Astrocyte of the cerebellum (primary cell): ENCODE measurements around the gene KLHL3.
"Not testable (repeated sequence)": the region's sequence is repeated elsewhere in the genome, so short reads cannot be mapped to it uniquely, and the experiment has no call there.

ENCODE experiments used
- DNase-seq: peaks from one replicate; pipeline ENCODE4 v3.0.0-alpha.2; 2011; ENCODE audit warnings: low read depth
- H3K4me3 ChIP-seq: 2 replicates; pipeline ENCODE4 v1.5.1; 2011; ENCODE audit warnings: mild to moderate bottlenecking, low read depth, low read length, moderate library complexity
- in situ Hi-C: cut with HindIII; loops from 2 replicates; pipeline ENCODE4 v1.10.0; 2017; ENCODE audit warnings: low sequenced_read_pairs
- TF ChIP-seq, protein P1 (sequence below): IDR thresholded peaks from 2 replicates; pipeline ENCODE4 v1.5.1; 2012; ENCODE audit warnings: low read length, low read depth, moderate library complexity, mild to moderate bottlenecking; ENCODE audit errors: missing control alignments

Gene KLHL3, protein sequence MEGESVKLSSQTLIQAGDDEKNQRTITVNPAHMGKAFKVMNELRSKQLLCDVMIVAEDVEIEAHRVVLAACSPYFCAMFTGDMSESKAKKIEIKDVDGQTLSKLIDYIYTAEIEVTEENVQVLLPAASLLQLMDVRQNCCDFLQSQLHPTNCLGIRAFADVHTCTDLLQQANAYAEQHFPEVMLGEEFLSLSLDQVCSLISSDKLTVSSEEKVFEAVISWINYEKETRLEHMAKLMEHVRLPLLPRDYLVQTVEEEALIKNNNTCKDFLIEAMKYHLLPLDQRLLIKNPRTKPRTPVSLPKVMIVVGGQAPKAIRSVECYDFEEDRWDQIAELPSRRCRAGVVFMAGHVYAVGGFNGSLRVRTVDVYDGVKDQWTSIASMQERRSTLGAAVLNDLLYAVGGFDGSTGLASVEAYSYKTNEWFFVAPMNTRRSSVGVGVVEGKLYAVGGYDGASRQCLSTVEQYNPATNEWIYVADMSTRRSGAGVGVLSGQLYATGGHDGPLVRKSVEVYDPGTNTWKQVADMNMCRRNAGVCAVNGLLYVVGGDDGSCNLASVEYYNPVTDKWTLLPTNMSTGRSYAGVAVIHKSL

DNA sequence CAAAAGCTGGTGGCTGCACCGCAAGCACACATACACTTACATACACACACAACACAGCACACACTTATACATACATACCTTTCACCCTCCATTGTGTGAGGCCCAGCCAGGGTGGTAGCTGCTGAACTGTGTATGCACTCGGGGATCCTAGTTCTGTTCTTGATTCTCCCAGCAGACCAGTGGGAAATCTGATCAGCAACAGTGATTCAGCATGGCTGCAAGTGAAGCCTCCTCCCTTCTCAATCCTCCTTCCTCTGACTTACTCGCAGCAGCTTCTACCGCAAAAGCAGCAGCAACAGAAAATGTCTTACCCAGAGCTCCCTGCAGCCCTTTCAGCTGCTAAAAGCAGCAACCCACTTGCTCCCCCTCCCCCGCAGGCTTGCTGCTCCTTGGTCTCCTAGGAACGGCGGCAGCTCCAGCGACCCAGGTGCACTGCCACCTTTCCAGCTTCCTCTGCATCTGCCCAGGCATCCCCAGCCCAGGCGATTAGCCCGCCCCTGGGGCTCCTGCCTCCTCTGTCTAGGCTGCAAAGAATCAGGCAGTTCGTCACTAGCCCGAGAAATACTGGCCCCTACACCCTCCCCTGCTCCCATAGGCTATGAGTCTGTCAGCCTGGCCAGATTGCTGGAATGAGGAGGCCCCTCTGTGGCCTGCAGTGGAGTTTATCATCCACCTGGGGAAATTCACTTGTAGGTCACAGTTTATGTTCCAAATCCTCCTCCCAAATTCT, at the start of gene KLHL3:
KLHL3 (minus strand) TSS at position 535 of the 730 bp plus-strand sequence; CDS start at position 92, 443 bp downstream.
- TF ChIP-seq, protein P1, sequence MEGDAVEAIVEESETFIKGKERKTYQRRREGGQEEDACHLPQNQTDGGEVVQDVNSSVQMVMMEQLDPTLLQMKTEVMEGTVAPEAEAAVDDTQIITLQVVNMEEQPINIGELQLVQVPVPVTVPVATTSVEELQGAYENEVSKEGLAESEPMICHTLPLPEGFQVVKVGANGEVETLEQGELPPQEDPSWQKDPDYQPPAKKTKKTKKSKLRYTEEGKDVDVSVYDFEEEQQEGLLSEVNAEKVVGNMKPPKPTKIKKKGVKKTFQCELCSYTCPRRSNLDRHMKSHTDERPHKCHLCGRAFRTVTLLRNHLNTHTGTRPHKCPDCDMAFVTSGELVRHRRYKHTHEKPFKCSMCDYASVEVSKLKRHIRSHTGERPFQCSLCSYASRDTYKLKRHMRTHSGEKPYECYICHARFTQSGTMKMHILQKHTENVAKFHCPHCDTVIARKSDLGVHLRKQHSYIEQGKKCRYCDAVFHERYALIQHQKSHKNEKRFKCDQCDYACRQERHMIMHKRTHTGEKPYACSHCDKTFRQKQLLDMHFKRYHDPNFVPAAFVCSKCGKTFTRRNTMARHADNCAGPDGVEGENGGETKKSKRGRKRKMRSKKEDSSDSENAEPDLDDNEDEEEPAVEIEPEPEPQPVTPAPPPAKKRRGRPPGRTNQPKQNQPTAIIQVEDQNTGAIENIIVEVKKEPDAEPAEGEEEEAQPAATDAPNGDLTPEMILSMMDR: no peak
- in situ Hi-C loops: no loop called here
- DNase-seq: no peak
- peak within 1 kb of the TSS; percentile 36 for H3K4me3 ChIP-seq

DNA sequence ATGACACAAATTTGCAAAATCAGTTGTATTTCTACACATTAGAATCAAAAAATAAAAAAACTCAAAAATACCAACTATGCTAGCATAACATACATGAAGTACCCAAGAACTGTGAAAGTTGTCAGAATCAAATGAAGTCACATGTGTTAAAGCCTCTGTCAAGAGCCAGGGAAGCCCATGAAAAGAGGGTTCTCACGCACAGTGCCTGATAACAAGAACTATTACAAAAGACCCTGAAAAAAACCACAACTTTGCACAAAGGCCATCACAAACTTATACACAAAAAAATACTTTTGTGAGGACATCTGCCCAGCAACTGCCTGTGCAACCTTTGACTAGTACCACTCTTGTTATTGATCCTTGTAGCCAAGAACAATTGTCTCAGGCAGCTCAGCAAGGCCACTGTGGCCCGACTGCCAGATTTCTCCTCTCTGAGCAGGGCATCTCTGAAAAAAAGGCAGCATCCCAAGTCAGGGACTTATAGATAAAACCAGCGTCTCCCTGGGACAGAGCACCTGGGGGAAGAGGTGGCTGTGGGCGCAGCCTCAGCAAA, 47.2 kb upstream of the KLHL3 start:
- in situ Hi-C loops: no loop called here
- TF ChIP-seq, protein P1: no peak
- H3K4me3 ChIP-seq: no peak overlapping the region
- DNase-seq: no peak

DNA sequence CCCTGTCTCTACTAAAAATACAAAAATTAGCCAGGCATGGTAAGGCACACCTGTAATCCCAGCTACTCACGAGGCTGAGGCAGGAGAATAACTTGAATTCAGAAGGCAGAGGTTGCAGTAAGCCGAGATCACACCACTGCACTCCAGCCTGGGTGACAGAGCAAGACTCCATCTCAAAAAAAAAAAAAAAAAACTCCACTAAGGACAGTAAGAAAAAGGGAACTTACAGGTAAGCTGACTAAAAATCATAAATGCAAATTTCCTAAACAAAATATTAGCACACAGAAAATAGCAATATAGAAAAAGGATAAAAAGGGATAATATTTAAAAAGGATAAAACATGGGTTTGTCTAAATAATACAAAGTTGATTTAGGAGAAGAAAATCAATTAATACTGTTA, 46.2 kb upstream of the KLHL3 start:
- in situ Hi-C loops: no loop called here
- no peak overlapping the region for H3K4me3 ChIP-seq
- TF ChIP-seq, protein P1: no peak
- DNase-seq: no peak

DNA sequence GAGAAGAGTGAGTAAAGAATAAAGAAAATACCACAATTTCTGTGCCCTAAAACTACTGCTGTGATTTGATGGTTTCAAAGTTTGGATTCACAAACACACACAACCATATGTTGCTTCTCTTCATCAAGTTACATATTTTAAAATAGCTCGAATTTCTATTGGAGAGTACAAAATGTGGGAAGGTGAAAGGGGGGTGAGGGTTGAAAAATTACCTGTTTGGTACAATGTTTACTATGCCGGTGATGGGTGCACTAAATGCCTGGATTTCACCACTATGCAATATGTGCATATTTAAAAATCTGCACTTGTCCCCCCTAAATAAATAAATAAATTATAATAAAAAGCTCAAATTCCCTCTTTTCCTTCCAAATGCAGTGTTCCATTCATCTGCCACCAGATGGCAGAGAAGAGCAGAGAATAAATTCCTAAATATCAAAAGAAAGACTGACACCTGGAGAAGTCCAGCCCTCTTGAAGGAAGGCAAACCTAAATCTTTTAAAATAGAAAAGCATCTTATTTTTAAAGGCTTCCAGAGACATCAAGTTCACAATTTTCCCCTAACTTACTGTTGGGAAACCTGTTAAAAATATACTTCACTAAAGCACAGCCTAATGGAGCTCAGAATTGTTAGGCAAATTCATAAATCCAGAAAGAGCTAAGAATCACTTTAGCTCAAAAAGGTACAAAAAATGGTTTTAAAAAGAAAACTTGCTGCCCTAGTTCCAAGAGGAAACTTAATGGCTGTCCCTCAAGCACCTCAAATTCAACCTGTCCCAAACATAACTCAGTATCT, 43.1 kb upstream of the KLHL3 start:
- peak; percentile 32 for DNase-seq
- in situ Hi-C loops: no loop called here

DNA sequence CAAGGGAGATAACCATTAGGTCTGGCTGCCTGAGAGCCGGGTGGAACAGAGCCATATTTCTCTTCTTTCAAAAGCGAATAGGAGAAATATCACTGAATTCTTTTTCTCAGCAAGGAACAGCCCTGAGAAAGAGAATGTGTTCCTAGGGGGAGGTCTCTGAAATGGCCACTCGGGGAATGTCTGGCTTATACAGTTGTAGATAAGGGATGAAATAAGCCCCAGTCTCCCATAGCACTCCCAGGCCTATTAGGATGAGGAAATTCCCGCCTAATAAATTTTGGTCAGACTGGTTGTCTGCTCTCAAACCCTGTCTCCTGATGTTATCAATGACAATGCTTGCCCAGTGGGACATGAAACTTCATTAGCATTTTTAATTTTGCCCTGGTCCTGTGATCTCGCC, 32.0 kb upstream of the KLHL3 start:
- in situ Hi-C loops: not testable (repeated sequence)

More for the DNA sequence above, 43.1 kb upstream of the KLHL3 start:
- H3K4me3 ChIP-seq: no peak overlapping the region
- TF ChIP-seq, protein P1: peak; percentile 75

DNA sequence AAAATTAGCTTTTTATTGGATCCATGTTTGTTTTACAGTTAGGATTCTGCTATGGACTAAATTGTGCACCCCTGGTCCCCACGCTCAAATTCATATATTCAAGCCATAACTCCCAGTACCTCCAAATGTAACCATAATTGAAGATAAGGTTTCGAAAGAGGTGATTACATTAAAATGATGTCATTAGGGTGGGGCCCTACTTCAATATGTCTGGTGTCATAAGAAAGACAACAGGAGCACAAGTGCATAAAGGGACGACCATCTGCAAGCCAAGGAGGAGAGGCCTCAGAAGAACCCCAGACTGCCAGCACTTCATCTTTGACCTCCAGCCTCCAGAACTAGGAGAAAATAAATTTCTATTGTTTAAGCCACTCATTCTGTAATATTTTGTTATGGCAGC, 25.7 kb upstream of the KLHL3 start:
- in situ Hi-C loops: no loop called here
- no peak for DNase-seq
- TF ChIP-seq, protein P1: no peak
- no peak overlapping the region for H3K4me3 ChIP-seq

More for the DNA sequence above, 32.0 kb upstream of the KLHL3 start:
- DNase-seq, H3K4me3 ChIP-seq: not testable (repeated sequence)
